GM19467 (cell line): ENCODE data around the gene WNT11.

Source experiments
- ATAC-seq: cut with Tn5 transposase; IDR thresholded peaks from one replicate; pipeline ENCODE4 v1.9.1; 2021; ENCODE audit warnings: mild to moderate bottlenecking, moderate library complexity; ENCODE audit not compliant: unreplicated experiment

The WNT11 gene

DNA sequence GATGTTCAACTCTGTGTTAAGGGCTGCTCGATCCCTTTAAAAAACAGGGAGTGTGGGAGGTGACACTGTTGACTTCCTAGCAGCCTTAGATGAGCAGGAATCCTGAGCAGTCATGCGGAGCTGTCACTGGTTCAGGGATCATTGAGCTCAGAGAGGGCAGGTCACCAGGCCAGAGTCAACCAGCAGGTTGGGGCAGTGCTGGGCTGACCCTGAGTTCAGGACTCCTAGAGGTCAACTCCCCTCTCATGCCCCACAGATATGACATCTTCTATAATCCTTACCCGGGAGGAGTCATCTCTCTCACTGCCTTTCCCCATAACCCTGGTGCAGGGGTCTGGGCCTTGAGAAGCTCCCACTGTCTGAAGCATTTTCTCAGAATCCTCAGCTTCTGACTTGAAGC, 12.9 kb upstream of the WNT11 start:
- no peak for ATAC-seq

DNA sequence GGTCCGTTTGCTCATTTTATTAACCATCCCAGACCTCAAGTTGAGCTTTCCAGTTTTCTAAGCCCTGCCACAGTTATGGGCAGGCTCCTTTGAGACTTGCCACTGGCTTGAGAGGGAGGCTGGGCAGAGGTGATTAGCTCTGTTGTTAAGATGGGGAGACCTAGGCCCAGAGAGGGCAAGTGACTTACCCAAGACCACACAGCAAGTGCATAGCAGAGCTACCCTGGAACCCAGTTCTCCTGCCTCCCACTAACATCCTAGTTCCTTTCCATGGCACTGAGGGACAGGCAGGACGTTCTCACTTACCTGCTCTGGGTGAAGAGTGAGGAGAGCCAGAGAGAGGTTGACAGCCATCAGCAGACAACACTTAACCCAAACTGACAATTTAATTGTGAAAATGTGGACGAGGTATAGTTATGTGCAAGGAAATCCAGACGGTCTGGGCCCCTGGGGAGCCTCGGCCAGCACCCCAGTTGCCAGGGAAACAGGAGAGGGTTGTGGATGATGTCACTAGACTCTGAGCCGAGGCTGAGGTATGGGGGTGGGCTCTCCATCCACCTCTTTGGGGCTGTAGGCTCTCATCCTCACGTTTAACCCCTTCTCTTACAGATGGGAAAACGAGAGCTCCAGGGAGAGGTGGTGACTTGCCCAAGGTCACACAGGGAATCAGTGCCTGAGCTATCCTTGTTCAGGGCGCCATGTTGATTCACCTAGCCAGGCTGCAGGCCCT, 12.3 kb upstream of the WNT11 start:
- no peak for ATAC-seq

DNA sequence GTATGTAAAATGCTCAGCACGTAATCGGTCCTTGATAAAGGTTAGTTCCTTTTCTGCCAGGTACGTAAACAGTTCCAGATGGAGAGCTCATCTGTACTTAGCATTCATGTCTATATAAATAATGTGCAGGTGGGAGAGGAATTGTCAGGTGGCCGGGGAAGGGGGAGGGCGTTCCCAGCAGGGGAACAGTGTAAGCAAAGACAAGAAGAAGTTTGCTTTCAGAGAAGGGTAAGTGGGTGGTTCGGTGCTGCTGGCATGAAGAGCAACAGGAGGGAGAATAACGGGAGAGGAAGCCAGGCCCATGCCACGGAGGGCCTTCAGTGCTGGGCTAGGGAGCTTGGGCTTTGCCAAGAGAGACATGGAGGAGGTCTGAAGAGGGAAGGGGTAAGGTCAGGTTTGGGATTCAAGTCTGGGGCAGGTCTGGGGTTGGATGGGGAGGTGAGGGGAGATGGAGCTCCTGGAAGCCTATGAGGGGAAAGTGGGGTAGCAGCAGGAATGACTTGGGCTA, 11.4 kb upstream of the WNT11 start:
- ATAC-seq: no peak

DNA sequence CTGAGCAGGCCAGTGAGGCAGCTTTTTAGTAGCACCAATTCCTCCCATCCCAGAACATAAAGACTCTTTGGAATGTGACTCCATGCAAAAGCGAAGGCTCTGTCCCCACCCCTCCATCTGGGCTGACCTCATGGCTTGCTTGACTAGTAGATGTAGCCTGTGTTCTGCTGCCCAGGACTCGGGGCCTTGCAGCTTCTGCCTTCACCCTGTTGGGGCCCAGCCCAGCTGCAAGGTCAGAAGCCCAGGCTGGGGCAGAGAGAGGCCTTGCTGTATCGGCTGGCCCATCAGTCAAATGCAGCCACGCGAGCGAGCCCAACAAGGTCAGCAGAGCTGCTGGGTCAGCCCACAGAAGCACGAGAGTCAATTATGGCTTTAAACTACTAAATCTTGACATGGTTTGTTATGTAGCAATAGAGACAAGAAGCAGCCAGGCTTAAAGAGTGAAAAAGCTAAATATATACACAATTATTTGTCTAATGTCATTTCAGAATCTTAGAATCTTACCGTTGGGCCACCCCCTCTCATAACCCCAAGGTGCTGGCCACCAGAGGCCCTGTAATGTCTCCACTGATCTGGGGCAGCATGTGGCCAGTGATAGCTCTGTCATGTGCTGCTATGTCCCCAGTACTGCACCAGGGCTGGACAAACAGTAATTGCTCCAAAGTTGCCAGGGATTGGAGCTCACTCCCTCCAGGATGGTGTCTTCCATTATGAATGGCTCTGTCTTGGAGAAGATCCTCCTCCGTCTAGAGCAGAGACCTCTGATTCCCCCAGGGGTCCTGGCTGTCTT, 10.4 kb upstream of the WNT11 start:
- ATAC-seq: no peak

DNA sequence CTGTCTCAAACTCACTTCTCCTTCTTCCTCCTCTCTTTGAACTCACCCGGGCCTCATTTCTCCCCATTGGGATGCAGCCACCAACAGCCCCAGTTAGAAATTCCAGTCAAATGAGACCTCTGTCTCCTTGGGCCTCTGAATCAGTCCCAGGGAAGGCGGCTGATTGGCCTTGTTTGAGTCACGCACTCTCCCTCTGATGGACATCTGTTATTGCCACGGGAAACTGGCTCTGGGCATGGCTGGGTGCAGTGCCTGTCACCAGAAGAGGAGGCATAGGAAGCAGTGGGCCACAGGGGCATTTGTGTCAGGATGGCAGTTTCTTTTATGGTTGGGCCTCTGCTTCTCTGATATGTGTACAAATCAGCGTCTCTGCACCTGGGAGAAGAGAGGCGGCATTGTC, 9.6 kb upstream of the WNT11 start:
- ATAC-seq: no peak

DNA sequence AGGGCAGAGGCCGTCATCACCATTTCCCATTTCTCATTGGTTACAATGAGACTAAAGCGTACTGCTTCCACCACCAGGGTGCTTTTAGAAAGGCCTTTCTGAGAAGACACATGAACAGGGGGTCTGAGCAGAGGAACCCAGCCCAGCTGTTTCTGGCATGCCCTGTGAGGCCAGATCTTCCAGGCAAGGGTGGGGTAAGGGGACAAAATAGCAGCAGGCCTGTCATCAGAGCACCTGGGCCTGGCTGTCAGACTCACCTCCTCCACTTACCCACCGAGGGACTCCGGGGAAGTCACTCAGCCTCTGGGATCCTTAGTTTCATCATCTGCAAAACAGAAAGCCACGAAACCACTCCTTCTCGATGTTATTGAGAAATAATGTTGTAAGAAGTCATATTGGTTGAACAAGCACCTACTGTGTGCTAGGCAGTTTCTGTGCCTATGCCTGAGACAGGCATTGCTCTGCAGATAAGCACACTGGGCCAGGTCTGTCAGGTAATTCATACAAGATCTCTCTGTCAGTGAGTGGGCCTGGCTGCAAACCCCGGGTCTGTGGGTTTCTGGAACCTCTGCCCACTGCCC, 8.8 kb upstream of the WNT11 start:
- no peak for ATAC-seq

DNA sequence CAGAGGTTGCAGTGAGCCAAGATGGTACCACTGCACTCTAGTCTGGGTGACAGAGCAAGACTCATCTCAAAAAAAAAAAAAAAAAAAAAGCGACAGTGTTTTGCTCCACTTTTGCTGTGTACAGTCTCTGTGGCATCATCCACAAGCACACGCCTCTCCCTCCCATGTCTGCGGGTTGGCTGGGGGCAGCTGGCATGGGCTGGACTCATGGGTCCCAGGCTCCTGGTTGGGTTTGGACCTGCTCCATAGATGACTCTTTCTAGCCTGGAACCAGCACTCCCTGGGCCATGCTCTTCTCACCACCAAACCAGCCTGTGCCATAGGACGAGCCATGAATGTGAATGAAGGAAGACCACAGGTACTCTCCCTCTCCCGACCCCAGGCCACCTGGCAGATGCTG, 7.9 kb upstream of the WNT11 start:
- no peak for ATAC-seq

DNA sequence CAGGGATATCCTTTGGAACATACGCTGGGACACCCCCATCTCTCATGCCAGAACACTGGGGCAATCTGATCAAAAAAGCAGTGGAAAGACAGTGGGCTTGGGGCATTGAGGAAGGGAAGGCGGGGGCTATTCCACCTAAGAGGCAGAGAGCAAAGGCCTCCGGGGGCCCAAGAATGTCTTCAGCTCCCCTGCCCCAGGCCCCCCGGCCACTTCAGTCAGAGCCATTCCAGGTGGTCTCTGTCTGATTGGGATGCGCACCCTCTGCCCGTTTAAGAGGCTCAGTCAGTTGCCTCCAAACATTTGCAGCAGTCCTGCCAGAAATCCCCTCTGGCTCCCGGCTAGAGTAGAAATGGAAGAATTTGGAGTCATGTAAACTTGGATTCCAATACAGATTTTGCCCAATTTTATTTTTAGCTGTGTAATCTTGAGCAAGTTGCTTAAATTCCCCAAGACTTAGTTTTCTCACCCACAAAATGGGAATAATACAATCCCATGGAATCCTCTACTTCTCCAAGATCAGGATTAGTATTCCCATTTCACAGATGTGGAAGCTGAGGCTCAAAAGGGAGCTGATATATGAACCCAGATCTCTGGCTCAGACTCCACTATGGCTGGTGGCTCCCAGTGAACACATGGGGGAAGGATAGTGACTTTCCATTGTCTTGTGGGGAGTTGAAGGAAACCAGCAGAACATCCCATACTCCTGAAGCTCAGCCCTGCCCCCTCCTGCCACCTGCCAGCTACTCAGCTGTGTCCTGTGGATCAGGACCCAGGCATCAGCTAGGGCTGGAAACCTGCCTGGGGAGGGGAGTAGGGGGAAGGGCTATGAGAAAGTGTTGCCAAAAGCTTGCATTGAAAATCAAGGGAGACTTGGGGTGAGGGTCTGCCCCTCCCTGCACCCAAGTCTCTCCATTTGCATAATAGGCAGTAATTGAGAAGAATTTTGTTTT, 6.1 kb upstream of the WNT11 start:
- ATAC-seq: no peak

DNA sequence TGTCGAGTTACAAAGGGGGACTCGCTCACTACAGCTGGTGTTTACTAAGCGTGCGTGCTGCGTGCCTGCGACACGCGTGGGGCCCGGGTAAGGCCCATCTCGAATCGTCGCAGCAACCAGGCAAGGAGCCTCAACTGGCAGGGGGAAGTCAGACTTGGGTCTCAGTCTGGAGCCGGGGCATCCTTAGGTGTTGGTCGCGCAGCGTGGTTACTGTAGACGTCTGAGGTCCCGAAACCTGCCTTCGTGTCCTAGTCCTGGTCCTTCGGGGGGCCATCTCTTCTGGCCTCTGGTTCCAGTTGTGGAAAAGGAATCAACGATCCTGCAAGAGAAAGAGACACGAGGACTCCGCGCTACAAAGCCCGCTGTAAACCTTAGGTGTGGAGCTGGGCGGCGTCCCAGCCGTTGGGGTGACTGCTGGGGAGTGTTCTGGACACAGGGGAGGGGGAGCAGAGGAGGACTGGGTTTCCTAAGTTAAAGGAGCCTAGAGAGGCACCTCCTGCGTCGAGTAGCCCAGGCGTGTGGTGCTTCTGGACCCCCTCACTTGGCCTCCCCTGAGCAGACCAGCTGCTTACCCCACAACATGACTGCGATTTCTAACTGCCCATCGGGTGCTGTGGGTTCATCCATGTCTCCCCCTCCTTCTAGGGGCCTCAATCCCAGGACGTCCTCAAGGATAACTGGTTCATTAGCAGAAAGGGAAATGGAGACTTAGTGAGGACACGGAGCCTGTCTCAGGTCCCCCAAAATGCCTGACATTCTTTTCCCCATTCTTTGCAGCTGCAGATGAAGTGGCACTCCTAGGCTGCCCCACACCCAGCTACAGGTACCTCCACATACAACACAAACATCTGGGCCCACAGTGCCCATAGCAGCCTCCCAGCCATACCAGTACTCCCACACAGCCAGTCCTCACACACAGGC, 4.9 kb upstream of the WNT11 start:
- no peak for ATAC-seq

DNA sequence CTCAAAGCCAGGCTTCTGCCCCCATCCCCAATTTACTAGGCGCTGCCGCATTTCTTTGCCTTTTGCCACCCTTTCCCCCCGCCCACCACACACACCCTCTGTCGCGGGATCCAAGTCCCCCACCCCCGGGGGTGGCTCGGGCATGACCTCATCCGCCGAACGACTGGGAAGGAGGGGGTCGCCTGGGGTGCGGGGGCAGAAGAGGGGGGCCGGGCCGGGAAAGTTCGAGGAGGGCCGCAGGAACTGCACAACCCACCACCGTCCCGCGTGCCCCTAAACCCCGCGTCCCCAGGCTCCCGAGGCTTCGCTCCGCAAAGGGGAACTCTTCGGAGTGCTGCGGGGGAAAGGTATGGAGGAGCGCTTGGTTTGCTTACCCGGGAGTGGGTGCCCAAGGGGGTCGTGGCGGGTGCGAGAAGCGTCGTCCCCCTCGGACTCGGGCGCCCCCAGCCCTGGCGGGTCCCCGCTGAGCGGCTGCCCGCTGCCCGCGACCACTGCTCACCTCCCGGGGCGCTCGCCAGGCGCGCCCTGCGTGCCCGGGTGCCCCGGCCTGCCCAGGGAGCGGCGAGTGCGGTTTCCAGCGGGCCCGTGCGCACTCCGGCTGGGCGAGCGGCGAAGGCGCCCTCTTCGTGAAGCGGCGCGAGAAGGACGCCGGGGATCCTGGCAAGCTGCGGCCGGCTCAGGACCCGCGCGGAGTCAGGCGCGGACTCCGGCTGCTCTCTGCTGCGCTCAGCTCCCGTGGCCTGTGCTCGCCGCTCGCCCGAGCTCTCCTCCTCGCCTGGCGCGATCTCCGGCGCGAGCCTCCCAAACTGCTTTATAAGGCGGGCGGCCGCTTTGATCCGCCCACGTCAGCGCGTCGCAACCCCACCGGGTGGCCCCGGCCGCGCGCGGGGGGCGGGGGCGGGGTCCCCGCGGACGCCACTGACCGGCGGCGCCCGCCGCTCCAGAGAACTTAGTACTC, 4.0 kb upstream of the WNT11 start:
- no peak for ATAC-seq

DNA sequence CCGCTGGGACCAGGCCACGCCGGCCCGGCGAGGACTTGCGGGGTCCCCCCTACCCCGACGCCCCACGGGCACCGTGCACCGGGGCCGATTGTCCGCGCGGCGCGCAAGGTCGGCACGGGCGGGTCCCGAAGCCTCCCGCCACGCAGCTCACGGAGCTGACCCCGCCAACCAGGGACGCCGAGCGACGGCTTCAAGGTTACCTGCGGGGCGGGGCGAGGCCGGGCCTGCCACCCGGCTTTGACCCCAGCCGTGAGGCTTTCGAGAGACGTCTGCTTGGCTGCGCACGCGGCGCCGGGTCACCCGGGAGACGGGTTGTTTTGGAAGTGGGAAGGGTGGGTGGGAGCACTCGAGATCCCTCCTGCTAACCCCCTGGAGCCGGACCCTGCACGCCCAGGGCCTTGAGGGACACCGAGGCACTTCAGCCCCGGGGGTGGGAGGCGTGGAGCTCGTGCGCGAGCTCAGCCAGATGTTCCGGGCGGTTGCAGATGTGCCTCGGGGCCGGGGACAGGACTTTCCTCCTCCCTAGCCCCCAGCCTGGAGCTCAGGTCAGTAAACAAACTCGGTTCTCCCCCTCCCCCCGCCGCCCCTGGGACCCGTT, 3.2 kb upstream of the WNT11 start:
- no peak for ATAC-seq

DNA sequence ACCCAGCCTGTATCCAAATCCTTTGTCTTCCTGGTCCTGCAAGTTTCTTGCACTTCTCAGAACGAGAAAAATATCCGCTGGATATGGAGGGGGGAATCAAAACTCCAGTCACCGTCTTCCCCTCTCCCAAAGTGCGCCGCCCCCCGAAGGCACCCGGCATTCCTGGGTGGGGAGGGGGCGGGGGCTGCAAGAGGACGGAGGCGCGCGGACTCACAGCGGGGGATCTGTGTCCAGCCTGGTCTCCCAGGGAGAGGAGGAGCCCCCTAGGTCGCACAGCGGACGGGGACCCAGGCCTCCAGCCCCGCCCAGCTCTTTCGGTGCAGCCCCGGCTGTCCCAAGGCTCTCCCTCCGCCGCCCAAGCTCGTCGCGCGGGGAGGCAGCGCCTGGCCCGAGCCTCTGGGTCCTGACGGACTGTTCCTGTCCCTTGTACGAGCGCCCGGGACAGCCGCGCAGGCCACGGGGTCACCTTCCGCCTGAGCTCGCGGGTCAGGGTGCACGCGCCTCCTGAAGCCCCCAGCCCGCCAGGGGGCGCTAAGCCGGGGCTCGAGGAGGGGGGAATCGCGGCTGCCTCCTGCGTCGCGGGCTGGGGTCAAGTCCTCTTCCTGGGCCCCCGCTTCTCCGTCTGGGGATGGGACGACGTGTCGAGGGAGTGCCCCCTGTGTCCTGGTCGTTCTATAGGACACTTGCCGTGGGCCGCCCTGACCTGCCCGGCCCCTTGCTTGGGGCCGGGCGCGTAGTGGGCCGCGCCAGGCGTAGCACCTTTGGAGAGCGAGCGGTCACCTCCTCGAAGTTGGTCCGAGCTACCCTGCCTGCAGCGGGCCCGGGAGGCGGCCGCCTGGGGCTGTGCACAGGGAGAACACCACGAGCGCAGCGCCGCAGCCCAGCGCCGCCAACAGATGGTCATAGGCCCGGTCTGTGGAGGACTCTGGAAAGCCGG, 2.4 kb upstream of the WNT11 start:
- no peak for ATAC-seq

DNA sequence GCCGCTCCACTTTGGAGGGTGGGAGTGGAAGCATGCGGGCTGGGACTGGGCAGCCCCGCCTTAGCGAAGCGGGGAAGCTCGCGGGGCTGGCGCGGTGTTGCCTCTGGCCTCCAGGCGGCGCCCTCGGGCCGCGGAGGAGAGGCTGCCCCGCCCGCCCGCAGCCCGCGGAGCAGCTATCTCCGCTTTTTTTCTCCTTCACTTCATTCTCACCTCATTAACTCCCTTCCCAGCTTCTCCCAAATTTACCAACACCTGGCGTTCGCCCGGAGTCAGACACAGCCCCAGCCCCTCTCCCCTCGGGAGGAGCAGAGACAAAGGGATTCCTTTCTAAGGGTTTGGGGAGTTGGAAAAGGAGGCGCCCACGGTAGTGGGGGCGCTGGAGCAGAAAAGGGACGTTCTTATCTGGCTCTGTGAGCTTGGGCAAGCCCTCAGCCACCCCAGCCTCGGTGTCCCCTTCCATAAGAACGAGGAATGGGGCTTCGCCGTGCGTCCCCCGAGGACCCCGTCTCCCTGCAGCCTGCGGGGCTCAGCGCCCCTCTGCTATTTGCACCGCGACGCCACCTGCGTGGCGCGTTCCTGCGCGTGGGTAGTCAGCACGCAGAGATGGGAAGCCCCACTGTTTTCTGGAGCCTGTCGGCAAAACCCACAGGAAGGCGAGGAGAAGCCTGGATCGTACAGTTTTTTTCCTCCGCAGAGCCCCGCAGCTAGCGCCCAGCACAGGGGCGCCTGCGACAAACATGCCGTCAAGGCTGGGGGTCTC, 1.5 kb upstream of the WNT11 start:
- no peak for ATAC-seq

DNA sequence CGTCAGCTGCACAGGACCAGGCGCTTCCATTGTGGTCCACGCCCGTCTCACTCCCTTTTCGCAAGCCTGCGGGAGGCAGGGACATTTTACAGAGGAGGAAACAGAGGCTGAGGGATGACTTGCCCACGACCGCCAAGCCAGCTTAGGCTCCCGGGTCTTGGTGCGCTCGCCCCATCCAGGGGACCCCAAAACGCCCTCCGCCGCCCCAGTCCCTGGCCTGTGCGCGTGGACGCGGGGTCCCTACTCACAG, 300 bp downstream of the WNT11 start:
- no peak for ATAC-seq

DNA sequence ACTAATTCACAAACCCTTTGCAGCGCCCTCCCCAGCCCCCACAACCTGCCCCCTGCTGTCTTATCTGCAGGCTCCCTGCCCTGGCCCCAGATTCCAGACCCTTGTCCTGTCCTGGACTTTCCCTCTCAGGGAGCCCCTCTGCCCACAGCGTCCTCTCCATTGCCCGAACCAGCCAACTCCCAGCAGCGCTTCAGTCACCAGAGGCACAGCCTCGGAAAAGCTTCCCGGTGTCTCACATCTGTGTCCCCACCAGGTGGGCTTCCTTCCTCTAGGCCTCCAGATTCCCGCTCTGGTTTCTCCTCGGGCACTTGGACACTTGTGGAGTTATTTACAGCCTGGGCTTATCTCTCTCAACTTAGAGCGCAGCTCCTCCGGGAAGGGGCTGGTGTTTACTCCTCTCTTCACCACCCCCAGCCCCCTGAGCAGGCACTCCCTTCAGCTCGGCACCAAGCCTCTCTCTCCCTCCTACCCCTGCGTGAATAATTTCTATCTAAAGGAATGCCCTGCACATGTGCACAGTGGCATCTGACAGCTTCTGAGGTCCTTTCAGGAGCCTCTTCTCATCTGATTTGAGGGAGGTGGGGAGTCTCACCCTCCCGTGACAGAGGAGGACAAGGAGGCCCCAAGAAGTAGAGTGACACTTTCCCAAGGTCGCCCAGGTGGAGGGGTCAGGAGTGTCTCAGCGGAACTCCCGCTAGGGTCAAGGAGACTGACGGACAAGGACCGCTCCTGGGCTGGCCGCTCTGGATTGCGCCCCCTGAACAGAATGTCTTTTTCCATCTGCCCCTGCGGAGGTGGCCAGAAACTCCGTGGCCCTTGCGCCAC, 838 bp downstream of the WNT11 start:
- ATAC-seq: no peak

DNA sequence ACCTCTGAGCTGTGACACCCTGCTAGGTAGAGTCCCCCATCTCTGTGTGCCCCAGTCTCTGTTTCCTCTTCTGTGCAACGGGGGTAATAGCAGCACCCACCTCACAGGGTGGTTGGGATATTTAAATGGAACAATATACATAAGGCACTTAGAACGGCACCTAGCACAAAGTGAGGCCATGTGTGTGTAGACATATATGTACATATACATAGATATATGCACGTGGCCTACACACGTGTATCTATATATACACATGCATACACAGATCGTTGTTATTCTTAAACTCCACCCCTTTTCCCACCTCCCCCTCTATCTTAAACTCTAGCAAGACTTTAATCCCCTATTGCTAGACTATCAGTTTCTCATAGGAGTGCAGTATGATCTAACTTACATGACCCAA, 2.4 kb downstream of the WNT11 start:
- ATAC-seq: no peak
